Breast epithelium (tissue), 4 donors: ENCODE data around the gene FCHSD2. TPM values are rescaled to one million over a fixed set of nuclear protein-coding genes. Genes with fewer than 3 reads are reported as not detected.

Experiments used
- DNase-seq, 2 donors: peaks; one replicate each; pipeline ENCODE4 v3.0.0-alpha.2; 2019; ENCODE audit warnings: low spot score in 2 of 2
- H3K27ac ChIP-seq, 2 donors: fragments of 200-600 bp; sonication (generic) in 1 of 2; one replicate each; pipeline ENCODE4 v1.5.1; 2016 to 2019; ENCODE audit warnings: mild to moderate bottlenecking in 1 of 2
- H3K27me3 ChIP-seq, 2 donors: fragments of 200-600 bp; sonication (generic) in 1 of 2; one replicate each; pipeline versions ENCODE4 v1.5.1 to v1.6.0; 2017 to 2019; ENCODE audit warnings: control low read depth in 1 of 2, mild to moderate bottlenecking in 1 of 2
- H3K36me3 ChIP-seq: fragments of 200-600 bp; one replicate; pipeline ENCODE4 v1.5.1; 2019
- H3K4me1 ChIP-seq, 2 donors: fragments of 200-600 bp; sonication (generic); one replicate each; pipeline ENCODE4 v1.5.1; 2016 to 2019; ENCODE audit warnings: control low read depth in 1 of 2
- H3K4me3 ChIP-seq, 3 donors: fragments of 200-600 bp; sonication (generic); 1 replicate in 2 of 3; 2 replicates in 1 of 3; pipeline ENCODE4 v1.5.1; 2016 to 2019; ENCODE audit warnings: mild to moderate bottlenecking in 3 of 3, moderate library complexity in 2 of 3
- H3K9me3 ChIP-seq, 2 donors: fragments of 200-600 bp; sonication (generic) in 1 of 2; one replicate each; pipeline ENCODE4 v1.5.1; 2016 to 2019; ENCODE audit warnings: control low read depth in 1 of 2
- POLR2A ChIP-seq: fragments of 450-650 bp; IDR thresholded peaks from one replicate; pipeline ENCODE4 v1.6.1; 2016; ENCODE audit warnings: antibody characterized with exemption, mild to moderate bottlenecking, moderate library complexity
- POLR2AphosphoS5 ChIP-seq, 3 donors: sonication (generic); formaldehyde crosslinking; IDR thresholded peaks; one replicate each; pipeline ENCODE4 v1.6.1; 2017; ENCODE audit warnings: antibody characterized with exemption in 3 of 3
- intact Hi-C: fragments of 100-400 bp; cut with DNase I; formaldehyde crosslinking; loops from one replicate; pipeline ENCODE4 v1.15.1; 2023; ENCODE audit warnings: low total_unique reads
- total RNA-seq, 3 donors: library from RNA; depleted of rRNA; stranded (reverse); fragments of >200 nt; gene quantifications; one replicate each; pipeline ENCODE4 v1.1.0, GENCODE V29; 2016
- TF ChIP-seq, protein P1 (sequence below), 3 donors: fragments of 450-650 bp; IDR thresholded peaks; one replicate each; pipeline ENCODE4 v1.5.1; 2016 to 2017; ENCODE audit warnings: antibody characterized with exemption in 3 of 3, mild to moderate bottlenecking in 3 of 3, moderate library complexity in 3 of 3

FCHSD2 gene
- total RNA-seq, 3 donors from 2014 or later = 15.5 to 23.4 (median 19.0) TPM

DNA sequence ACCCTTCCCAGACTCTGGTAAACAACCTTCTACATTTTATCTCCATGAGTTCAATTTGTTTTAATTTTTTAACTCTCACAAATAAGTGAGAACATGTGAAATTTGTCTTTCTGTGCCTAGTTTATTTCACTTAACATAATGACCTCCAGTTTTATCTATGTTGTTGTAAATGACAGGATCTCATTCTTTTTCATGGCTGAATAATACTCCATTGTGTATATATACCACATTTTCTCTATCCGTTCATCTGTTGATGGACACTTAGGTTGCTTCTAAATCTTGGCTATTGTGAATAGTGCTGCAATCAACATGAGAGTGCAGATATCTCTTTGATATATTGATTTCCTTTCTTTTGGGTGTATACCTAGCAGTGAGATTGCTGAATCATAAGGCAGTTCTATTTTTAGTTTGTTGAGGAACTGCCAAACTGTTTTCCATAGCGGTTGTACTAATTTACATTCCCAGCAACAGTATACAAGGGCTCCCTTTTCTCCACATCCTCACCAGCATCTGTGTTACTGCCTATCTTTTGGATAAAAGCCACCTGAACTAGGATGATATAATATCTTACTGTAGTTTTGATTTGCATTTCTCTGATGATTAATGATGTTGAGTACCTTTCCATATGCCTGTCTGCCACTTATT is 234.0 kb downstream of the FCHSD2 start:
- peaks cover 0 to 24% of the 10 kb centered on the region in 2 donors for H3K9me3 ChIP-seq
- no peaks in the 10 kb centered on the region for H3K4me1 ChIP-seq
- H3K27me3 ChIP-seq = no peaks in the 10 kb centered on the region
- H3K27ac ChIP-seq = no peak overlapping the region
- H3K4me3 ChIP-seq = no peak overlapping the region
- no peak for TF ChIP-seq POLR2A
- no peaks in the 10 kb centered on the region for H3K36me3 ChIP-seq
- intact Hi-C loops = no loop called here
- no peak for DNase-seq

DNA sequence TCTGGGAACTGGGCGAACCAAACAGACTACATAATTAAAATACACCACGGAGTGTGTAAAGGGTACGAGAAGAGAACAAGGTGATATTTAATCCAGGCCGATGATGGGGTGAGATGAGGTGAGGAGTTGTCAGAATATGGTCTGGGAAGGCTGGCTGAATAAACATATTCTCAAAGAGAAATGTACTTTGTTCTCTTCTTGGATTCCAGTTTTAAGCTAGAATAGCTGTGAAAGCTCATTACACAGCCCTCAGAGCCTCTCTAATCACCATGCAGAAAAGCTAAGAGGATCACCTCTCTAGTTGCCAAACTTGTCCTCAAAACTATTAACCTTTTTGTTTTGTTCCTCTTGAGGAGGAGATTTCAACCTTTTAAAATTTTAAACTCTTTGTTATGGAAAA is 238.1 kb downstream of the FCHSD2 start:
- H3K4me1 ChIP-seq = no peaks in the 10 kb centered on the region
- TF ChIP-seq POLR2A = no peak
- no peak for TF ChIP-seq POLR2AphosphoS5 (IDR thresholded peaks at IDR 0.05)
- TF ChIP-seq, protein P1, sequence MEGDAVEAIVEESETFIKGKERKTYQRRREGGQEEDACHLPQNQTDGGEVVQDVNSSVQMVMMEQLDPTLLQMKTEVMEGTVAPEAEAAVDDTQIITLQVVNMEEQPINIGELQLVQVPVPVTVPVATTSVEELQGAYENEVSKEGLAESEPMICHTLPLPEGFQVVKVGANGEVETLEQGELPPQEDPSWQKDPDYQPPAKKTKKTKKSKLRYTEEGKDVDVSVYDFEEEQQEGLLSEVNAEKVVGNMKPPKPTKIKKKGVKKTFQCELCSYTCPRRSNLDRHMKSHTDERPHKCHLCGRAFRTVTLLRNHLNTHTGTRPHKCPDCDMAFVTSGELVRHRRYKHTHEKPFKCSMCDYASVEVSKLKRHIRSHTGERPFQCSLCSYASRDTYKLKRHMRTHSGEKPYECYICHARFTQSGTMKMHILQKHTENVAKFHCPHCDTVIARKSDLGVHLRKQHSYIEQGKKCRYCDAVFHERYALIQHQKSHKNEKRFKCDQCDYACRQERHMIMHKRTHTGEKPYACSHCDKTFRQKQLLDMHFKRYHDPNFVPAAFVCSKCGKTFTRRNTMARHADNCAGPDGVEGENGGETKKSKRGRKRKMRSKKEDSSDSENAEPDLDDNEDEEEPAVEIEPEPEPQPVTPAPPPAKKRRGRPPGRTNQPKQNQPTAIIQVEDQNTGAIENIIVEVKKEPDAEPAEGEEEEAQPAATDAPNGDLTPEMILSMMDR (IDR thresholded peaks at IDR 0.05) = no peak
- no peak overlapping the region for H3K27ac ChIP-seq
- no peak for DNase-seq
- H3K9me3 ChIP-seq = peaks cover 0 to 8% of the 10 kb centered on the region in 2 donors
- no peak overlapping the region for H3K4me3 ChIP-seq
- no peaks in the 10 kb centered on the region for H3K27me3 ChIP-seq
- intact Hi-C loops = no loop called here
- no peaks in the 10 kb centered on the region for H3K36me3 ChIP-seq

DNA sequence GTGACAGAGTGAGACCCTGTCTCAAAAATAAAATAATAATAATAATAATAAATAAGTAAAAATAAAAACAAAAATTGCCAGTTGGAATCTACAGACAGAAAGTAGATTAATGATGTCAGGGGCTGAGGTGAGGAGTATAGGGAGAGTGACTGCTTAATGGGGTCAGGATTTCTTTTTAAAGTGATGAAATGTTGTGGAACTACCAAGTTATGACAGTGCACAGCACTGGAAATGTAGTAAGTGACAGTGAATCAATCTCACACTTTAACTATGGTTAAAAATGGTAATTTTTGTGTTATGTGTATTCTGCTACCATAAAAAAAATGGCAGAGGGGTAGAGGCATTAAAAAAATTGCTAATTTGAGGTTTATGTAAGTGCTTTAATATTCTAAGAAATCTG is 240.7 kb downstream of the FCHSD2 start:
- TF ChIP-seq, protein P1 (IDR thresholded peaks at IDR 0.05) = no peak
- no peak for TF ChIP-seq POLR2A
- TF ChIP-seq POLR2AphosphoS5 (IDR thresholded peaks at IDR 0.05) = no peak
- intact Hi-C loops = no loop called here

DNA sequence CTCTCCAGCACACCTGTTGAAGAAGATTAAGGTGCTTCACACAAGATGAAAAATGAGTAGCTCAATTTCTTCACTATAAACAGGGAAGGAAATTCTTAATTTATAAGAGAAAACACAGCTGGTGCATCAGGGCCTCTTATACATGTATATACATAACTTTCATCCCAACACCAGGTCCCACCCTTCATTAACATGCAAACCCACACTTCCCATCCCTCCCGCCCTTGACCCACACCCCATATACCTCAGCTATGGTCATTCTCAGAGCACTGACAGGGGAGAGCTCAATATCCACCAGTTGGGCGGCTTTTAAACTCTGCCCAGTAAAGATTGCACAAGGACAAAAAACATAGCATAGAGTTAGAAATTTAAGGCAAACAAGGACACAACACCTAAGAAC is 242.1 kb downstream of the FCHSD2 start:
- H3K27me3 ChIP-seq = no peaks in the 10 kb centered on the region
- H3K4me3 ChIP-seq = no peak overlapping the region
- TF ChIP-seq POLR2A = no peak
- no peak for TF ChIP-seq POLR2AphosphoS5 (IDR thresholded peaks at IDR 0.05)
- TF ChIP-seq, protein P1 (IDR thresholded peaks at IDR 0.05) = no peak
- no peak for DNase-seq
- H3K9me3 ChIP-seq = no peaks in the 10 kb centered on the region
- no peak overlapping the region for H3K27ac ChIP-seq
- H3K36me3 ChIP-seq = no peaks in the 10 kb centered on the region
- H3K4me1 ChIP-seq = no peaks in the 10 kb centered on the region
- intact Hi-C loops = no loop called here

More for the DNA sequence above, 240.7 kb downstream of the FCHSD2 start:
- H3K27me3 ChIP-seq = no peaks in the 10 kb centered on the region
- no peaks in the 10 kb centered on the region for H3K9me3 ChIP-seq
- DNase-seq = no peak
- no peaks in the 10 kb centered on the region for H3K4me1 ChIP-seq
- H3K36me3 ChIP-seq = no peaks in the 10 kb centered on the region
- no peak overlapping the region for H3K4me3 ChIP-seq
- no peak overlapping the region for H3K27ac ChIP-seq

DNA sequence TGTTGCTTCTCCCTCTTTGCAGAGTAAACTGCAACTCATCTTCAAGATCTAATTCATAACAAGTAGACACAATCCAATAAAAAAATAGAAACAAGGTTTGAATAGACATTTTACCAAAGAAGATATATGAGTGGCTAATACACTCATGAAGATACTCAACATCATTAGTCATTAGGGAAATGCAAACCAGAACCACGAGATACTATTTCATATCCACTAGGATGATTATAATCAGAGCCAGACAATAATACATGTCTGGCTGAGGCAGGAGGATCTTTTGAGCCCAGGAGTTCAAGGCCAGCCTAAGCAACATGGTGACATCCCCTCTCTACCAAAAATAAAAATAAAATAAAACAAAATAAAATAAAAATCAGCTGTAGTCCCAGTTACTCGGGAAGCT is 242.9 kb downstream of the FCHSD2 start:
- no peak for DNase-seq
- no peaks in the 10 kb centered on the region for H3K9me3 ChIP-seq
- TF ChIP-seq POLR2A (no peak), POLR2AphosphoS5 (IDR thresholded peaks at IDR 0.05) (no peak)
- TF ChIP-seq, protein P1 (IDR thresholded peaks at IDR 0.05) = no peak
- no peak overlapping the region for H3K4me3 ChIP-seq
- no peaks in the 10 kb centered on the region for H3K4me1 ChIP-seq
- intact Hi-C loops = no loop called here
- no peaks in the 10 kb centered on the region for H3K27me3 ChIP-seq
- no peaks in the 10 kb centered on the region for H3K36me3 ChIP-seq
- no peak overlapping the region for H3K27ac ChIP-seq

DNA sequence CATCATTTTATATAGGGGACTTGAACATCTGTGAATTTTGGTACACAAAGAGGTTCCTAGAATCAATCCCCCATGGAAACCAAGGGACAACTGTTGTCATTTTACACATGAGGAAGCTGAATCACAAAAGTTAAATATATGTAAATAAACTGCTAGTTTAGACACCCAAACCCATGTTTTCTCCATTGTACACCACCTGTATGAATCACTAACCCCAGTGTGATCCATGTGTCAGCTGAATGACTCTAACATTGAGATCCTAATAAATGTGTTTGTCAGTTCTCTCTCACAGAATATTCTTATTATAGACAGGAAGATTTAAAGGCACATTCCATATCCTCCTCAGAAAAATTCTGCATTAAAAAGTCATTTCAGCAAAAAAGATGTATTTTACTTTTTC is 244.6 kb downstream of the FCHSD2 start:
- DNase-seq = no peak
- Histone ChIP-seq H3K36me3 (no peaks in the 10 kb centered on the region), H3K4me3 (no peak overlapping the region), H3K4me1 (no peaks in the 10 kb centered on the region), H3K27me3 (no peaks in the 10 kb centered on the region), H3K27ac (no peak overlapping the region), H3K9me3 (no peaks in the 10 kb centered on the region)
- intact Hi-C loops = no loop called here
- TF ChIP-seq, protein P1 (IDR thresholded peaks at IDR 0.05) = no peak
- TF ChIP-seq POLR2AphosphoS5 (IDR thresholded peaks at IDR 0.05) (no peak), POLR2A (no peak)
